MM.1S (cell line): ENCODE data around the gene GINS3.

ENCODE experiments used
- CTCF ChIP-seq: fragments of 300-600 bp; sonication (generic); IDR thresholded peaks from 2 replicates; pipeline ENCODE4 v1.5.1; 2016; ENCODE audit warnings: antibody characterized with exemption, low read length, mixed read lengths
- EZH2 ChIP-seq: fragments of 300-600 bp; sonication (generic); optimal IDR thresholded peaks from 2 replicates; pipeline ENCODE3; 2017; ENCODE audit warnings: low read depth, mild to moderate bottlenecking, antibody characterized with exemption, low read length, mixed read lengths

- no peak for TF ChIP-seq CTCF
- no peak for TF ChIP-seq EZH2
Observed at GRCh38 chr16:58384437-58385055, 7.7 kb upstream of the GINS3 start.
